ENCODE results near the gene FHAD1. TPM values are rescaled to one million over a fixed set of nuclear protein-coding genes. Genes with fewer than 3 reads are reported as not detected.

FHAD1 gene
- total RNA-seq, 1 experiment from 2014 or later: 2.0 TPM

DNA sequence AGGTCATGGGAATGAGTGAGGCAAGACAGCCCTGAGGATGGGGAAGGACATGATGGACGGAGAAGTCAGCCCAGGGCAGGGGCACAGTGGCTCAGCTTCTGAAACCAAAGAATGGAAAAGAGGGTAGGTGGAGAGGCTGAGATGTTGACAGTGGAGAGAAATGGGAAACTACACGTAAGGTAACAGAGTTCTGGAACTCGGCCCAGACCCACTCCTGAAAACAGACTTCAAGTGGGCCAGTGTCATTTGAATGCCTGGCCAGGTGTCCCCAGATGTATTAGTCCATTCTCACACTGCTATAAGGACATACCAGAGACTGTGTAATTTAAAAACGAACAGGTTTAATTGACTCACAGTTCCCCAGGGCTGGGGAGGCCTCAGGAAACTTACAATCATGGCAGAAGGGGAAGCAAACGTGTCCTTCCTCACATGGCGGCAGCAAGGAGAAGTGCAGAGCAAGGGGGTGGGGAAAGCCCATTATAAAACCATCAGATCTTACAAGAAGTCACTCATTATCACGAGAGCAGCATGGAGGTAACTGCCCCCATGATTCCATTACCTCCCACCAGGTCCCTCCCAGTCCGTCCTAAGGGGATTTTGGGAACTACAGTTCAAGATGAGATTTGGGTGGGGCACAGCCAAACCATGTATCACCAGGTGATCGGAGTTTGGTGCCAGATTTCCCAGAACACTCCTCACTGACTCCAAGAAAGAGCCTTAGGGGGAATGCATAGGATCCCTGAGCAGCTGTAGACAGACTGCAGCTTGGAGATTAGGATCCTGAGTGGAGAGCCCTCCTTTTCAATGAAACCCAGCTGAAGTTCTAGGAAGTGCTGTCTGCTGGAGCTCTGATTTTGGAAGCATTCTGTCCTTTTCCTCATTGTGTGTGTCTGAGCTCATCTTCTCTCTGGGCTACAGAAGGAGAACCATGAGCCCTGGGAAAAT, 40.3 kb downstream of the FHAD1 start:
- no TSS peak for BruUV-seq (replicated peaks)
- POLR2A ChIA-PET (ENCODE audit: low non-redundant PET): no interaction called here

DNA sequence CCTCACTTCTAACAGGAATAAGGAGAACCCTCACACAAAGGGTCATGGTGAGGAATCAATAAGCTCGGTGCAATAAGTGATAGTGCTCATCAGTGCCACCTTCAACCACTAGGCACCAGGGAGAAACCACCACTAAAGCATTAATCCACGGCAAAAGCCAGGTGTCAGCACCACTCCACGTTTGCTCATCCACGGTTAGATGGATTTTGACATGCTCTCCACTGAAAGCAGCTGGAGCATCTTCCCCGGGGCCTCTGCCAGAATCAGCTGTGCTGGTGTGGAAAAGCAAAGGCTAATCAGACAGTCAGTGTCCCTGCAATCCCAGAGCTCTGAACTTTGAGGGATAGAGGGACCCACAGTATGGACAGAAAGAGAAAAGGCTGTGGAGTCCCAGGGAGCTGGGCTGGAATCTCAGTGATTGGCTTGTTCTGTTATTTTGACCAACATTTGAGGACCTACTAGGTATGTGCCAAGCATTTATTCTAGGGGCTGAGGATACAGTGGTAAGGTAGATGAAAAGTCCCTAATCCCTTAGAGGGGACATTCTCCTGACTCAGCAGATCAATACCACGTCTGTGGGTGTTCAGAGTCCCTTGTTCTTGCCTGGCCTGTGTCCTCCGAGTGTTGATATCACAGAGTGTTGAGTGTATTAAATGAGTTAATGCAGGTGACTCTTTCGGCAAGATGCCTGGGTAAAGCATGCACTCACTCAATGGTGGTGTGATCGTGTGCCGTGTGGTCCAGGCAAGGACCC, 41.3 kb downstream of the FHAD1 start:
- H3K27me3 ChIP-seq (replicated peaks; ENCODE audit: insufficient read depth, low read depth, low read length, poor library complexity): no peaks in the 10 kb centered on the region
- CTCF ChIA-PET: no interaction called here
- no peak overlapping the region for H3K27ac ChIP-seq (ENCODE audit: low read depth, low read length, poor library complexity, severe bottlenecking)
- DNase-seq (ENCODE audit: low spot score): no peak
- no peak overlapping the region for H3K4me3 ChIP-seq (ENCODE audit: low read depth, low read length, poor library complexity, severe bottlenecking)
- intact Hi-C loops (cut with micrococcal nuclease; ENCODE audit: unreplicated experiment): no loop called here
- no peaks in the 10 kb centered on the region for H3K36me3 ChIP-seq (ENCODE audit: insufficient read depth, low read length, poor library complexity, severe bottlenecking)
- no peaks in the 10 kb centered on the region for H3K4me1 ChIP-seq (ENCODE audit: insufficient read depth, low read length, poor library complexity, severe bottlenecking)
- H3K9me3 ChIP-seq (ENCODE audit: low read depth, low read length, poor library complexity, severe bottlenecking): no peaks in the 10 kb centered on the region
- no TSS peak for BruUV-seq (replicated peaks)
- TF ChIP-seq, protein P1, sequence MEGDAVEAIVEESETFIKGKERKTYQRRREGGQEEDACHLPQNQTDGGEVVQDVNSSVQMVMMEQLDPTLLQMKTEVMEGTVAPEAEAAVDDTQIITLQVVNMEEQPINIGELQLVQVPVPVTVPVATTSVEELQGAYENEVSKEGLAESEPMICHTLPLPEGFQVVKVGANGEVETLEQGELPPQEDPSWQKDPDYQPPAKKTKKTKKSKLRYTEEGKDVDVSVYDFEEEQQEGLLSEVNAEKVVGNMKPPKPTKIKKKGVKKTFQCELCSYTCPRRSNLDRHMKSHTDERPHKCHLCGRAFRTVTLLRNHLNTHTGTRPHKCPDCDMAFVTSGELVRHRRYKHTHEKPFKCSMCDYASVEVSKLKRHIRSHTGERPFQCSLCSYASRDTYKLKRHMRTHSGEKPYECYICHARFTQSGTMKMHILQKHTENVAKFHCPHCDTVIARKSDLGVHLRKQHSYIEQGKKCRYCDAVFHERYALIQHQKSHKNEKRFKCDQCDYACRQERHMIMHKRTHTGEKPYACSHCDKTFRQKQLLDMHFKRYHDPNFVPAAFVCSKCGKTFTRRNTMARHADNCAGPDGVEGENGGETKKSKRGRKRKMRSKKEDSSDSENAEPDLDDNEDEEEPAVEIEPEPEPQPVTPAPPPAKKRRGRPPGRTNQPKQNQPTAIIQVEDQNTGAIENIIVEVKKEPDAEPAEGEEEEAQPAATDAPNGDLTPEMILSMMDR (conservative IDR thresholded peaks at IDR 0.05; ENCODE audit: low read depth, low read length): no peak
- TF ChIP-seq EZH2 (IDR thresholded peaks at IDR 0.05; ENCODE audit: borderline replicate concordance, low read depth, low read length, poor library complexity, severe bottlenecking): no peak
- POLR2A ChIA-PET (ENCODE audit: low non-redundant PET): no interaction called here

More for the DNA sequence above, 40.3 kb downstream of the FHAD1 start:
- Histone ChIP-seq H3K27me3 (replicated peaks; ENCODE audit: insufficient read depth, low read depth, low read length, poor library complexity) (no peaks in the 10 kb centered on the region), H3K4me1 (ENCODE audit: insufficient read depth, low read length, poor library complexity, severe bottlenecking) (no peaks in the 10 kb centered on the region), H3K9me3 (ENCODE audit: low read depth, low read length, poor library complexity, severe bottlenecking) (no peaks in the 10 kb centered on the region), H3K4me3 (ENCODE audit: low read depth, low read length, poor library complexity, severe bottlenecking) (no peak overlapping the region), H3K27ac (ENCODE audit: low read depth, low read length, poor library complexity, severe bottlenecking) (no peak overlapping the region), H3K36me3 (ENCODE audit: insufficient read depth, low read length, poor library complexity, severe bottlenecking) (no peaks in the 10 kb centered on the region)
- DNase-seq (ENCODE audit: low spot score): no peak
- intact Hi-C loops (cut with micrococcal nuclease; ENCODE audit: unreplicated experiment): no loop called here
- TF ChIP-seq EZH2 (IDR thresholded peaks at IDR 0.05; ENCODE audit: borderline replicate concordance, low read depth, low read length, poor library complexity, severe bottlenecking): no peak
- TF ChIP-seq, protein P1 (conservative IDR thresholded peaks at IDR 0.05; ENCODE audit: low read depth, low read length): no peak
- CTCF ChIA-PET: no interaction called here

DNA sequence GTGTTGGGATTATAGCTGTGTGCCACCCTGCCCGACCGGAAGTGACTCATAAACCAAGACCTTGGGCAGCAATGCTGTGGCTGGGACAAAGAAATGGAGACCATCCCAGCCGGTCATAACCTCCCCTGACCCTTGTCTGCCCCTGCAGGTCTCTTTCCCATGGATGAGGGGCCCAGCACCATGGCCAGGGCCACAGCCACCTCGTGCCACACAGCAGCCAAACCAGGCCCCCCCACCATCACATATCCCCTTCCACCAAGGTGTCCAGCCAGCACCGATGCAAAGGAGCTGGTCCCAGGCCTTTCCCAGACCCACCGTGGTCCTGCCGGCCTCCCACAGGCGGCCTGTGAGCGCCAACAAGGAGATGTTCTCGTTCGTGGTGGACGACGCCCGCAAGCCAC, 42.2 kb downstream of the FHAD1 start:
- intact Hi-C loops (cut with micrococcal nuclease; ENCODE audit: unreplicated experiment): no loop called here
- CTCF ChIA-PET: no interaction called here

More for the DNA sequence above, 42.2 kb downstream of the FHAD1 start:
- Histone ChIP-seq H3K27ac (ENCODE audit: low read depth, low read length, poor library complexity, severe bottlenecking) (no peak overlapping the region), H3K4me3 (ENCODE audit: low read depth, low read length, poor library complexity, severe bottlenecking) (no peak overlapping the region), H3K36me3 (ENCODE audit: insufficient read depth, low read length, poor library complexity, severe bottlenecking) (no peaks in the 10 kb centered on the region), H3K9me3 (ENCODE audit: low read depth, low read length, poor library complexity, severe bottlenecking) (no peaks in the 10 kb centered on the region), H3K4me1 (ENCODE audit: insufficient read depth, low read length, poor library complexity, severe bottlenecking) (no peaks in the 10 kb centered on the region), H3K27me3 (replicated peaks; ENCODE audit: insufficient read depth, low read depth, low read length, poor library complexity) (no peaks in the 10 kb centered on the region)
- POLR2A ChIA-PET (ENCODE audit: low non-redundant PET): no interaction called here
- BruUV-seq (replicated peaks): no TSS peak
- TF ChIP-seq, protein P1 (conservative IDR thresholded peaks at IDR 0.05; ENCODE audit: low read depth, low read length): no peak
- no peak for TF ChIP-seq EZH2 (IDR thresholded peaks at IDR 0.05; ENCODE audit: borderline replicate concordance, low read depth, low read length, poor library complexity, severe bottlenecking)
- no peak for DNase-seq (ENCODE audit: low spot score)
